HepG2 (cell line): ENCODE results near the gene P4HA1. TPM values are rescaled to one million over a fixed set of nuclear protein-coding genes. Genes with fewer than 3 reads are reported as not detected.

Experiments used
- ATAC-seq: fragments of 200-7000 bp; cut with Tn5 transposase; 3 replicates; pipeline ENCODE4 v1.9.1; 2020; ENCODE audit warnings: mild to moderate bottlenecking, moderate library complexity
- BruUV-seq: library from RNA; stranded (reverse); fragments of 400-500 nt; replicated peaks from 2 replicates; lab custom pipeline; 2021; lab: Mats Ljungman, UMichigan
- CTCF ChIA-PET: fragments of 300-600 bp; formaldehyde crosslinking; extraction: SDS; loops from one replicate; lab custom pipeline; 2021; ENCODE audit warnings: low total read pairs, inconsistent platforms, low intra/inter-chr PET ratio; lab: Yijun Ruan, JAX
- POLR2A ChIA-PET: fragments of 350-600 bp; sonication (Branson Sonifier 250); formaldehyde crosslinking; loops from one replicate; lab custom pipeline; 2020; ENCODE audit warnings: antibody characterized with exemption, inconsistent platforms; lab: Yijun Ruan, JAX
- DNase-seq: peaks from one replicate; pipeline ENCODE4 v3.0.0-alpha.2; 2015; ENCODE audit warnings: low spot score
- FAIRE-seq: peaks from 3 replicates; lab custom pipeline; 2011; peaks lifted over from hg19 to GRCh38; lab: Jason Lieb, UNC
- H2AFZ ChIP-seq: one replicate; pipeline ENCODE4 v1.6.1; 2011; ENCODE audit warnings: low read length, inconsistent platforms
- H3K27ac ChIP-seq: fragments of 300-600 bp; 3 replicates; pipeline ENCODE4 v1.8.0; 2011; ENCODE audit warnings: mixed run types, mild to moderate bottlenecking, mixed read lengths, low read length, inconsistent platforms; ENCODE audit not compliant: insufficient read depth; ENCODE audit errors: extremely low read length
- H3K27me3 ChIP-seq, 2 experiments: fragments of 200-600 bp in 1 of 2; 2 replicates in 1 of 2; 3 replicates in 1 of 2; pipeline versions ENCODE4 v1.6.0 to v1.8.0; 2011; ENCODE audit warnings: low read length in 2 of 2, mild to moderate bottlenecking in 2 of 2, moderate library complexity in 2 of 2, inconsistent platforms in 1 of 2; ENCODE audit not compliant: insufficient read depth in 2 of 2, control insufficient read depth in 1 of 2
- H3K36me3 ChIP-seq, 2 experiments: fragments of 200-600 bp in 1 of 2; replicated peaks in 1 of 2; 2 replicates in 1 of 2; 3 replicates in 1 of 2; pipeline versions ENCODE4 v1.5.1 to v1.8.0; 2011; ENCODE audit warnings: low read length in 2 of 2, inconsistent platforms in 1 of 2; ENCODE audit not compliant: insufficient read depth in 2 of 2, control insufficient read depth in 1 of 2
- H3K4me1 ChIP-seq: 2 replicates; pipeline ENCODE4 v1.5.1; 2012; ENCODE audit warnings: low read length, inconsistent platforms; ENCODE audit not compliant: insufficient read depth
- H3K4me2 ChIP-seq: 2 replicates; pipeline ENCODE4 v1.6.0; 2011; ENCODE audit warnings: low read depth, low read length, inconsistent platforms
- H3K4me3 ChIP-seq, 3 experiments: fragments of 200-600 bp in 1 of 3; sonication (generic), shearing (Covaris generic) in 1 of 3; replicated peaks in 1 of 3; 2 replicates each; pipeline ENCODE4 v1.5.1; 2011 to 2016; ENCODE audit warnings: low read length in 3 of 3, inconsistent platforms in 2 of 3, low read depth in 2 of 3, mild to moderate bottlenecking in 2 of 3, control low read depth in 1 of 3, mixed read lengths in 1 of 3; ENCODE audit not compliant: insufficient read depth in 1 of 3
- H3K79me2 ChIP-seq: one replicate; pipeline ENCODE4 v1.6.1; 2011; ENCODE audit warnings: low read length, inconsistent platforms; ENCODE audit not compliant: insufficient read depth
- H3K9ac ChIP-seq: 2 replicates; pipeline ENCODE4 v1.6.0; 2011; ENCODE audit warnings: mild to moderate bottlenecking, low read depth, low read length, inconsistent platforms; ENCODE audit not compliant: insufficient read depth
- H3K9me3 ChIP-seq: 2 replicates; pipeline ENCODE4 v1.5.1; 2012; ENCODE audit warnings: mild to moderate bottlenecking, low read length
- H4K20me1 ChIP-seq: 2 replicates; pipeline ENCODE4 v1.6.0; 2011; ENCODE audit warnings: inconsistent platforms, mild to moderate bottlenecking, low read length, moderate library complexity; ENCODE audit not compliant: insufficient read depth
- ATAD3A ChIP-seq: sonication (generic); formaldehyde crosslinking; IDR thresholded peaks from 2 replicates; pipeline ENCODE4 v1.4.0; 2020; ENCODE audit warnings: missing genetic modification reagents
- HMG20B ChIP-seq: conservative IDR thresholded peaks from 2 replicates; pipeline ENCODE4 v1.6.1; 2016; ENCODE audit warnings: missing genetic modification reagents, missing compliant biosample characterization
- MAFF ChIP-seq: IDR thresholded peaks from 2 replicates; pipeline ENCODE4 v1.6.1; 2011; ENCODE audit warnings: low read depth, low read length, improper control_type of control experiment
- MAFK ChIP-seq, 2 experiments: IDR thresholded peaks in 1 of 2; conservative IDR thresholded peaks in 1 of 2; 2 replicates each; pipeline ENCODE4 v1.6.1; 2011; ENCODE audit warnings: improper control_type of control experiment in 2 of 2, low read length in 2 of 2
- MXI1 ChIP-seq: IDR thresholded peaks from 3 replicates; pipeline ENCODE4 v1.6.1; 2012; ENCODE audit warnings: low read depth, low read length, inconsistent platforms, borderline replicate concordance
- NR2C2 ChIP-seq: sonication (generic); formaldehyde crosslinking; IDR thresholded peaks from 2 replicates; pipeline ENCODE4 v1.4.0; 2020; ENCODE audit warnings: missing genetic modification reagents, mild to moderate bottlenecking, moderate library complexity, borderline replicate concordance
- POGZ ChIP-seq: sonication (generic); formaldehyde crosslinking; IDR thresholded peaks from 2 replicates; pipeline ENCODE4 v1.4.0; 2020; ENCODE audit warnings: mild to moderate bottlenecking, missing genetic modification reagents
- ZBTB38 ChIP-seq: sonication (generic); formaldehyde crosslinking; IDR thresholded peaks from 2 replicates; pipeline ENCODE4 v1.5.1; 2020; ENCODE audit warnings: mild to moderate bottlenecking, missing genetic modification reagents
- ZC3H13 ChIP-seq: sonication (generic); formaldehyde crosslinking; IDR thresholded peaks from 2 replicates; pipeline ENCODE4 v1.8.1; 2023; ENCODE audit warnings: mild to moderate bottlenecking, missing genetic modification reagents, moderate library complexity
- ZNF296 ChIP-seq: sonication (generic); formaldehyde crosslinking; conservative IDR thresholded peaks from 2 replicates; pipeline ENCODE4 v1.5.0; 2020; ENCODE audit warnings: mild to moderate bottlenecking, missing genetic modification reagents
- ZNF446 ChIP-seq: sonication (generic); formaldehyde crosslinking; IDR thresholded peaks from 2 replicates; pipeline ENCODE4 v1.5.0; 2020; ENCODE audit warnings: mild to moderate bottlenecking, missing genetic modification reagents
- ZNF703 ChIP-seq: sonication (generic); formaldehyde crosslinking; IDR thresholded peaks from 2 replicates; pipeline ENCODE4 v1.5.1; 2020; ENCODE audit warnings: missing genetic modification reagents, mild to moderate bottlenecking, moderate library complexity, borderline replicate concordance
- ZNF747 ChIP-seq: sonication (generic); formaldehyde crosslinking; IDR thresholded peaks from 2 replicates; pipeline ENCODE4 v1.8.1; 2023; ENCODE audit warnings: missing genetic modification reagents, mild to moderate bottlenecking, borderline replicate concordance
- ZNF782 ChIP-seq: sonication (generic); formaldehyde crosslinking; IDR thresholded peaks from 2 replicates; pipeline ENCODE4 v1.4.0; 2020; ENCODE audit warnings: missing genetic modification reagents, mild to moderate bottlenecking, borderline replicate concordance
- WGBS: methylation state at CpG from one replicate; pipeline ENCODE4 v1.1.6; 2017; ENCODE audit warnings: low lambda C conversion rate; 5-methylcytosine and 5-hydroxymethylcytosine counted together
- in situ Hi-C: cut with HindIII; loops from 2 replicates; pipeline ENCODE4 v1.10.0; 2017; ENCODE audit warnings: low pct_unique_long_range_greater_than_20kb; ENCODE audit not compliant: extremely low pct_ligation_motif_present
- intact Hi-C: fragments of 100-400 bp; cut with micrococcal nuclease; formaldehyde crosslinking; loops from one replicate; pipeline ENCODE4 v1.10.0; 2022; ENCODE audit not compliant: unreplicated experiment
- polyA plus RNA-seq, 8 experiments: library from polyadenylated mRNA; depleted of rRNA in 3 of 8; stranded (reverse) in 7 of 8; unstranded in 1 of 8; fragments of >200 nt; fragmentation: Illumina TruSeq in 4 of 8; extraction: Trizol in 4 of 8; gene quantifications; 2 replicates each; pipeline versions ENCODE4 v1.2.1 to v1.2.3, GENCODE V29; 2011 to 2016; ENCODE audit warnings: low read depth in 4 of 8, missing spikeins in 1 of 8, mixed read lengths in 1 of 8; ENCODE audit not compliant: insufficient read depth in 1 of 8
- total RNA-seq, 5 experiments: library from RNA; depleted of rRNA; stranded (reverse); fragments of >200 nt; fragmentation: Illumina TruSeq; extraction: Trizol; gene quantifications; 2 replicates each; pipeline ENCODE4 v1.2.3, GENCODE V29; 2016; ENCODE audit warnings: low read depth in 1 of 5
- TF ChIP-seq, protein P1 (sequence below): sonication (generic); formaldehyde crosslinking; IDR thresholded peaks from 2 replicates; pipeline ENCODE4 v1.5.0; 2020; ENCODE audit warnings: missing genetic modification reagents
- TF ChIP-seq, protein P2 (sequence below): sonication (generic); formaldehyde crosslinking; IDR thresholded peaks from 2 replicates; pipeline ENCODE4 v1.5.1; 2020; ENCODE audit warnings: missing genetic modification reagents, mild to moderate bottlenecking, borderline replicate concordance
- TF ChIP-seq, protein P3 (sequence below): sonication (generic); formaldehyde crosslinking; IDR thresholded peaks from 2 replicates; pipeline ENCODE4; 2020; ENCODE audit warnings: missing genetic modification reagents, mild to moderate bottlenecking, borderline replicate concordance

The P4HA1 gene
- total and polyA plus RNA-seq, 2 of the 13 experiments (the other 11 are each of a cell fraction or from before 2014, with no cell fraction given), result 63.1 to 196 TPM

DNA sequence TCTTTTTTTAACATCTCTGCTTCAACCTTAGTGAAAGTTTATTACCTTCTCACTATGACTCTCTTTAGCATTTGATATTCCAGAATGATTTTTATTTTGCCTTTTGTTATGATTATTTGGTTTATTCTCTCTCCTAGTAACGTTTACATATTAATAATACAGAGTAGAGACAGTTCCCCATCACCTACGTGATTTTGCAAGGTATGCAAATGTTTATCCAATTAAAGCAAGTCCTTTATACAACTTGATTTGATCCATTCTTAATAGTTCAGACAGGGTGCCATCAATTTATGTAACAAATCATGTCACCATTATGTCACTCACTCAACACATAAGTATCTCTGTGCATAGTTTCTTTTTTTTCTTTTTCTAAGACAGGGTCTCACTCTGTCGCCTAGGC lies 44.9 kb upstream of the P4HA1 start:
- in situ Hi-C loops, result no loop called here
- 95% methylated on average over 3 of the region's 3 CpGs for WGBS
- no TSS peak for BruUV-seq

GRCh38 chr10:73139251-73139650 lies 42.6 kb upstream of the P4HA1 start:
- no peaks in the 10 kb centered on the region for H3K79me2 ChIP-seq
- no peak overlapping the region for H3K4me3 ChIP-seq
- CTCF ChIA-PET, result no interaction called here
- 94% methylated on average over 2 of the region's 2 CpGs for WGBS
- no peak for FAIRE-seq
- H3K27ac ChIP-seq, result no peak overlapping the region
- in situ Hi-C loops (no loop called here), intact Hi-C loops (no loop called here)
- BruUV-seq, result no TSS peak
- H2AFZ ChIP-seq, result no peak overlapping the region
- no peak for ATAC-seq
- H3K9me3 ChIP-seq, result no peaks in the 10 kb centered on the region
- H3K27me3 ChIP-seq, result no peaks in the 10 kb centered on the region
- H3K36me3 ChIP-seq, result peaks cover 14 to 49% of the 10 kb centered on the region in 2 experiments
- H3K4me1 ChIP-seq, result peaks cover under 1% of the 10 kb centered on the region; the same call in 1 of the 2 replicates
- POLR2A ChIA-PET, result no interaction called here
- no peaks in the 10 kb centered on the region for H4K20me1 ChIP-seq
- TF ChIP-seq MXI1, result no peak
- no peak for TF ChIP-seq ZNF296
- no peak for TF ChIP-seq POGZ (CRISPR knock-in tag)
- TF ChIP-seq, protein P1, sequence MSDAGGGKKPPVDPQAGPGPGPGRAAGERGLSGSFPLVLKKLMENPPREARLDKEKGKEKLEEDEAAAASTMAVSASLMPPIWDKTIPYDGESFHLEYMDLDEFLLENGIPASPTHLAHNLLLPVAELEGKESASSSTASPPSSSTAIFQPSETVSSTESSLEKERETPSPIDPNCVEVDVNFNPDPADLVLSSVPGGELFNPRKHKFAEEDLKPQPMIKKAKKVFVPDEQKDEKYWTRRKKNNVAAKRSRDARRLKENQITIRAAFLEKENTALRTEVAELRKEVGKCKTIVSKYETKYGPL (CRISPR knock-in tag), result no peak
- TF ChIP-seq, protein P2, sequence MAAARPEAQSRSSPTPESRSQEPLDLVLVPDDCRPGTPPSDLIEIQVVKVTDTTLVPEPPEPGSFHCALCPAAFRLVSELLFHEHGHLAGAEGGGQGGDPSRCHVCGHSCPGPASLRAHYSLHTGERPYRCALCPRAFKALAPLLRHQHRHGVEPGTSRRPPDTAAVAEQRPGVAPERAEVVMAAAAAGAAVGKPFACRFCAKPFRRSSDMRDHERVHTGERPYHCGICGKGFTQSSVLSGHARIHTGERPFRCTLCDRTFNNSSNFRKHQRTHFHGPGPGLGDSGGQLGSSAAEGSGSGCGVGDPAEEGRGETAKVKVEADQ (CRISPR knock-in tag), result no peak
- no peak for TF ChIP-seq ZNF747 (CRISPR knock-in tag)
- TF ChIP-seq, protein P3, sequence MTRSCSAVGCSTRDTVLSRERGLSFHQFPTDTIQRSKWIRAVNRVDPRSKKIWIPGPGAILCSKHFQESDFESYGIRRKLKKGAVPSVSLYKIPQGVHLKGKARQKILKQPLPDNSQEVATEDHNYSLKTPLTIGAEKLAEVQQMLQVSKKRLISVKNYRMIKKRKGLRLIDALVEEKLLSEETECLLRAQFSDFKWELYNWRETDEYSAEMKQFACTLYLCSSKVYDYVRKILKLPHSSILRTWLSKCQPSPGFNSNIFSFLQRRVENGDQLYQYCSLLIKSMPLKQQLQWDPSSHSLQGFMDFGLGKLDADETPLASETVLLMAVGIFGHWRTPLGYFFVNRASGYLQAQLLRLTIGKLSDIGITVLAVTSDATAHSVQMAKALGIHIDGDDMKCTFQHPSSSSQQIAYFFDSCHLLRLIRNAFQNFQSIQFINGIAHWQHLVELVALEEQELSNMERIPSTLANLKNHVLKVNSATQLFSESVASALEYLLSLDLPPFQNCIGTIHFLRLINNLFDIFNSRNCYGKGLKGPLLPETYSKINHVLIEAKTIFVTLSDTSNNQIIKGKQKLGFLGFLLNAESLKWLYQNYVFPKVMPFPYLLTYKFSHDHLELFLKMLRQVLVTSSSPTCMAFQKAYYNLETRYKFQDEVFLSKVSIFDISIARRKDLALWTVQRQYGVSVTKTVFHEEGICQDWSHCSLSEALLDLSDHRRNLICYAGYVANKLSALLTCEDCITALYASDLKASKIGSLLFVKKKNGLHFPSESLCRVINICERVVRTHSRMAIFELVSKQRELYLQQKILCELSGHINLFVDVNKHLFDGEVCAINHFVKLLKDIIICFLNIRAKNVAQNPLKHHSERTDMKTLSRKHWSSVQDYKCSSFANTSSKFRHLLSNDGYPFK (CRISPR knock-in tag), result no peak
- no peak for TF ChIP-seq ZNF446 (CRISPR knock-in tag)
- no peak for TF ChIP-seq NR2C2
- TF ChIP-seq ATAD3A, result no peak
- no peak for TF ChIP-seq ZNF703 (CRISPR knock-in tag)
- no peak for TF ChIP-seq ZNF782
- no peak overlapping the region for H3K9ac ChIP-seq
- no peak overlapping the region for H3K4me2 ChIP-seq
- no peak for DNase-seq

More for the DNA sequence above, 44.9 kb upstream of the P4HA1 start:
- H3K27me3 ChIP-seq, result no peaks in the 10 kb centered on the region
- no peak overlapping the region for H3K9ac ChIP-seq
- H3K9me3 ChIP-seq, result no peaks in the 10 kb centered on the region
- CTCF ChIA-PET, result no interaction called here
- DNase-seq (no peak), FAIRE-seq (no peak), ATAC-seq (no peak)
- no peak overlapping the region for H2AFZ ChIP-seq
- H4K20me1 ChIP-seq, result no peaks in the 10 kb centered on the region
- H3K4me2 ChIP-seq, result no peak overlapping the region
- H3K27ac ChIP-seq, result no peak overlapping the region
- H3K36me3 ChIP-seq, result peaks cover 10 to 35% of the 10 kb centered on the region in 2 experiments; a peak in 4 of 5 replicates
- POLR2A ChIA-PET, result no interaction called here
- no peak overlapping the region for H3K4me3 ChIP-seq
- no peaks in the 10 kb centered on the region for H3K79me2 ChIP-seq
- H3K4me1 ChIP-seq, result no peaks in the 10 kb centered on the region
- TF ChIP-seq ZC3H13 (no peak), ZBTB38 (CRISPR knock-in tag) (no peak), MAFK (conservative IDR thresholded peaks at IDR 0.05 in 1 of 2, IDR thresholded peaks at IDR 0.05 in 1 of 2; ENCODE audit: low read length in 2 of 2) (peak in 1 of 2 experiments; percentile 66; a peak in 2 of 4 replicates), HMG20B (CRISPR knock-in tag) (no peak), MAFF (peak; percentile 48; the same call in 1 of the 2 replicates)
- intact Hi-C loops, result no loop called here
